Transverse colon (tissue), 4 donors: ENCODE data around the gene NAA16. TPM values are rescaled to one million over a fixed set of nuclear protein-coding genes. Genes with fewer than 3 reads are reported as not detected.

Experiments used
- DNase-seq: peaks from one replicate; pipeline ENCODE4 v3.0.0-alpha.2; 2019
- H3K27ac ChIP-seq, 4 donors: fragments of 200-600 bp; sonication (generic); 2 replicates each; pipeline ENCODE4 v1.5.1; 2016 to 2018; ENCODE audit warnings: inconsistent platforms in 4 of 4
- H3K27me3 ChIP-seq: fragments of 200-600 bp; sonication (generic); 2 replicates; pipeline ENCODE4 v1.5.1; 2017; ENCODE audit warnings: inconsistent platforms
- H3K36me3 ChIP-seq, 4 donors: fragments of 200-600 bp; sonication (generic); 2 replicates each; pipeline ENCODE4 v1.5.1; 2017 to 2019; ENCODE audit warnings: inconsistent platforms in 4 of 4
- H3K4me1 ChIP-seq, 4 donors: fragments of 200-600 bp; sonication (generic); 2 replicates each; pipeline ENCODE4 v1.5.1; 2017 to 2020; ENCODE audit warnings: inconsistent platforms in 4 of 4
- H3K4me3 ChIP-seq, 4 donors: fragments of 200-600 bp; sonication (generic); 1 replicate in 1 of 4; 2 replicates in 3 of 4; pipeline versions ENCODE4 v1.5.1 to v1.6.1; 2017 to 2019; ENCODE audit warnings: inconsistent platforms in 4 of 4
- H3K9me3 ChIP-seq, 2 donors: fragments of 200-600 bp; sonication (generic); 2 replicates each; pipeline ENCODE4 v1.5.1; 2017 to 2019; ENCODE audit warnings: inconsistent platforms in 2 of 2
- CTCF ChIP-seq, 5 experiments: fragments of 200-600 bp in 3 of 5; fragments of 450-650 bp in 2 of 5; sonication (generic) in 3 of 5; IDR thresholded peaks; 1 replicate in 2 of 5; 2 replicates in 3 of 5; pipeline ENCODE4 v1.5.1; 2016 to 2017; ENCODE audit warnings: antibody characterized with exemption in 5 of 5, inconsistent platforms in 3 of 5, mild to moderate bottlenecking in 2 of 5, moderate library complexity in 1 of 5
- EP300 ChIP-seq: sonication (generic); formaldehyde crosslinking; IDR thresholded peaks from one replicate; pipeline ENCODE4 v1.6.1; 2017; ENCODE audit warnings: antibody characterized with exemption, low read depth
- POLR2A ChIP-seq: fragments of 450-650 bp; IDR thresholded peaks from one replicate; pipeline ENCODE4 v1.6.1; 2016; ENCODE audit warnings: antibody characterized with exemption, mild to moderate bottlenecking, moderate library complexity
- POLR2AphosphoS5 ChIP-seq, 3 donors: sonication (generic); formaldehyde crosslinking; IDR thresholded peaks; one replicate each; pipeline ENCODE4 v1.6.1; 2016; ENCODE audit warnings: antibody characterized with exemption in 3 of 3
- WGBS, 2 donors: methylation state at CpG; one replicate each; pipeline ENCODE4 v1.1.5; 2018; ENCODE audit warnings: low coverage in 1 of 2; 5-methylcytosine and 5-hydroxymethylcytosine counted together
- in situ Hi-C, 4 donors: fragments of 200-750 bp; cut with MboI; loops; one replicate each; pipeline versions ENCODE4 v1.15.0 to v1.15.1; 2017; ENCODE audit warnings: low sequenced_read_pairs in 3 of 4, low pct_ligation_motif_present in 1 of 4, low pct_unique_long_range_greater_than_20kb in 1 of 4
- intact Hi-C: fragments of 100-400 bp; cut with DNase I; formaldehyde crosslinking; loops from one replicate; pipeline ENCODE4 v1.15.1; 2023; ENCODE audit warnings: low total_unique reads
- total RNA-seq, 4 donors: library from RNA; depleted of rRNA; stranded (reverse); fragments of >200 nt; gene quantifications; one replicate each; pipeline ENCODE4 v1.1.0, GENCODE V29; 2016

The NAA16 gene
- total RNA-seq, 4 donors from 2014 or later = 9.1 to 38.6 (median 19.6) TPM

GRCh38 chr13:41282129-41282571, 28.9 kb upstream of the NAA16 start:
- no peak for TF ChIP-seq POLR2AphosphoS5 (IDR thresholded peaks at IDR 0.05)
- no peak for TF ChIP-seq EP300
- no peak for TF ChIP-seq CTCF (IDR thresholded peaks at IDR 0.05)
- H3K36me3 ChIP-seq = no peaks in the 10 kb centered on the region
- no peak for DNase-seq
- in situ Hi-C loops = no loop called here
- no peaks in the 10 kb centered on the region for H3K4me1 ChIP-seq
- no peak overlapping the region for H3K27ac ChIP-seq
- intact Hi-C loops = no loop called here
- whole genome bisulfite sequencing, 2 donors = 82 to 87% methylated on average over 3 to 5 of the region's 5 CpGs
- no peaks in the 10 kb centered on the region for H3K27me3 ChIP-seq
- H3K9me3 ChIP-seq = no peaks in the 10 kb centered on the region
- H3K4me3 ChIP-seq = no peak overlapping the region

- in situ Hi-C loops (no loop called here), intact Hi-C loops (no loop called here)
- Histone ChIP-seq H3K4me3 (no peak overlapping the region), H3K27me3 (no peaks in the 10 kb centered on the region), H3K36me3 (no peaks in the 10 kb centered on the region), H3K9me3 (no peaks in the 10 kb centered on the region), H3K27ac (no peak overlapping the region), H3K4me1 (no peaks in the 10 kb centered on the region)
- WGBS, 2 donors = 74 to 89% methylated on average over 3 to 13 of the region's 13 CpGs
- DNase-seq = no peak
- TF ChIP-seq POLR2A (no peak), CTCF (IDR thresholded peaks at IDR 0.05) (no peak), EP300 (no peak)
Observed at GRCh38 chr13:41284512-41285288, 26.4 kb upstream of the NAA16 start.

- no peaks in the 10 kb centered on the region for H3K36me3 ChIP-seq
- H3K4me3 ChIP-seq = no peak overlapping the region
- DNase-seq = no peak
- no peaks in the 10 kb centered on the region for H3K27me3 ChIP-seq
- intact Hi-C loops = no loop called here
- in situ Hi-C loops = no loop called here
- H3K27ac ChIP-seq = no peak overlapping the region
- H3K4me1 ChIP-seq = no peaks in the 10 kb centered on the region
- TF ChIP-seq POLR2AphosphoS5 (IDR thresholded peaks at IDR 0.05) (no peak), CTCF (IDR thresholded peaks at IDR 0.05) (no peak), POLR2A (no peak), EP300 (no peak)
- H3K9me3 ChIP-seq = no peaks in the 10 kb centered on the region
- WGBS, 2 donors = 85 to 87% methylated on average over 5 of the region's 5 CpGs
Observed at GRCh38 chr13:41286370-41286769, 24.7 kb upstream of the NAA16 start.

GRCh38 chr13:41289463-41289881, 21.6 kb upstream of the NAA16 start:
- WGBS, 2 donors = 87 to 92% methylated on average over 3 to 10 of the region's 10 CpGs
- Histone ChIP-seq H3K9me3 (peaks cover 0 to 9% of the 10 kb centered on the region in 2 donors), H3K27me3 (no peaks in the 10 kb centered on the region), H3K4me1 (no peaks in the 10 kb centered on the region), H3K4me3 (no peak overlapping the region), H3K27ac (no peak overlapping the region), H3K36me3 (no peaks in the 10 kb centered on the region)
- intact Hi-C loops = no loop called here
- no peak for DNase-seq
- TF ChIP-seq CTCF (IDR thresholded peaks at IDR 0.05) = no peak
- TF ChIP-seq POLR2AphosphoS5 (IDR thresholded peaks at IDR 0.05) = no peak
- no peak for TF ChIP-seq EP300
- TF ChIP-seq POLR2A = no peak
- in situ Hi-C loops = no loop called here
